ENCODE data around the gene KRT15.

DNA sequence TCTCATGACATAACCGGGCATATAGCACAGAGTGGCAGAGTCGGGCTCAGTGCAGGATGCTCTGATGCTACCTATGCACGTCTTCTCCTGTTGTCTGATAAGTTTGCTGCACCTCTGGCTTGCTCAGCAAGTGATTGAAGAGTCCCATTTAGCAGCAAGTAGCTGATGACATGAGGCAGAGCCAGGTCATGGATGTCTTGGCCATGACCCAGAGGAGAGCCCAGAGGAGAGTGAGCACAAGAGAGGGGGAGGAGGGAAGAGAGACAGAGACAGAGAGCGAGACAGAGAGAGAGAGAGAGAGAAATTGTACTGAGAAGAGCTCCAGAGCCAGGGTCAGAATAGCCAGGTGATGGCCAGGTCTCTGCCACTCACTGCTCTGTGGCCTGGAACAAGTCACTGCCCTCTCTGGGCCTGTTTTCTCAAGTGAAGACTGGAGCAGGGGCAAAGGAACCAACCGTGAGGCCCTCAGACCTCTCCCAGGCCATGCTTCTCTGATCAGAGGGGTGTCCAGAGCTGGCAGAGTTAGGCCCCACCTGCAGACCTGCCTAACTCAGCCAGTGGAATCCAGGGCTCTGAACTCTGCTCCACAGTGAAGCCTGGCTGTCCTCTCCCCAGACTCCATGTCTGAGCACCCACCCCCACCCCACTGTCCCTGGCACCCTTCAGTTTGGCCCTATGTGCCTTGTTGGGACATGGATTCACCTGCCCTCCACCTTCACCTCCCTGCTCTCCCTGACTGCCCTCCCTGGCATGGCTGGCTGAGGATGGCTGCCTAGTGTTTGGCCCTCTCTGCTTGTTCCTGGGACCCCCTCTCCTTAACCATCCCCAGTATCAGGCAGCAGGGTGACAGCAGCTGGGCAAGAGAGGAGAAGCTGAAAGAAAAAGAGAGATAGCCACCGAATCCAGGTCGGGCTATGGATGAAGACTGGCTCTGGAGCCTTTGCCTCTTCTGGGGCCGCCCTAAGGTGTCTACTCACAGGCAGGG is 33.5 kb downstream of the KRT15 start:
- TF ChIP-seq, protein P1, sequence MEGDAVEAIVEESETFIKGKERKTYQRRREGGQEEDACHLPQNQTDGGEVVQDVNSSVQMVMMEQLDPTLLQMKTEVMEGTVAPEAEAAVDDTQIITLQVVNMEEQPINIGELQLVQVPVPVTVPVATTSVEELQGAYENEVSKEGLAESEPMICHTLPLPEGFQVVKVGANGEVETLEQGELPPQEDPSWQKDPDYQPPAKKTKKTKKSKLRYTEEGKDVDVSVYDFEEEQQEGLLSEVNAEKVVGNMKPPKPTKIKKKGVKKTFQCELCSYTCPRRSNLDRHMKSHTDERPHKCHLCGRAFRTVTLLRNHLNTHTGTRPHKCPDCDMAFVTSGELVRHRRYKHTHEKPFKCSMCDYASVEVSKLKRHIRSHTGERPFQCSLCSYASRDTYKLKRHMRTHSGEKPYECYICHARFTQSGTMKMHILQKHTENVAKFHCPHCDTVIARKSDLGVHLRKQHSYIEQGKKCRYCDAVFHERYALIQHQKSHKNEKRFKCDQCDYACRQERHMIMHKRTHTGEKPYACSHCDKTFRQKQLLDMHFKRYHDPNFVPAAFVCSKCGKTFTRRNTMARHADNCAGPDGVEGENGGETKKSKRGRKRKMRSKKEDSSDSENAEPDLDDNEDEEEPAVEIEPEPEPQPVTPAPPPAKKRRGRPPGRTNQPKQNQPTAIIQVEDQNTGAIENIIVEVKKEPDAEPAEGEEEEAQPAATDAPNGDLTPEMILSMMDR (IDR thresholded peaks at IDR 0.05; ENCODE audit: low read length): no peak
- no peak for TF ChIP-seq EZH2phosphoT487 (IDR thresholded peaks at IDR 0.05; ENCODE audit: low read length)
- no peak for TF ChIP-seq EZH2 (optimal IDR thresholded peaks at IDR 0.05; ENCODE audit: low read depth, low read length)
